ENCODE measurements around the gene GNAI3. TPM values are rescaled to one million over a fixed set of nuclear protein-coding genes. Genes with fewer than 3 reads are reported as not detected.
A peak's percentile ranks its signal among the peaks of the same experiment; 100 is the strongest.

Gene GNAI3
- total RNA-seq, 4 donors from 2014 or later, result 2.3 to 20.0 (median 5.8) TPM

DNA sequence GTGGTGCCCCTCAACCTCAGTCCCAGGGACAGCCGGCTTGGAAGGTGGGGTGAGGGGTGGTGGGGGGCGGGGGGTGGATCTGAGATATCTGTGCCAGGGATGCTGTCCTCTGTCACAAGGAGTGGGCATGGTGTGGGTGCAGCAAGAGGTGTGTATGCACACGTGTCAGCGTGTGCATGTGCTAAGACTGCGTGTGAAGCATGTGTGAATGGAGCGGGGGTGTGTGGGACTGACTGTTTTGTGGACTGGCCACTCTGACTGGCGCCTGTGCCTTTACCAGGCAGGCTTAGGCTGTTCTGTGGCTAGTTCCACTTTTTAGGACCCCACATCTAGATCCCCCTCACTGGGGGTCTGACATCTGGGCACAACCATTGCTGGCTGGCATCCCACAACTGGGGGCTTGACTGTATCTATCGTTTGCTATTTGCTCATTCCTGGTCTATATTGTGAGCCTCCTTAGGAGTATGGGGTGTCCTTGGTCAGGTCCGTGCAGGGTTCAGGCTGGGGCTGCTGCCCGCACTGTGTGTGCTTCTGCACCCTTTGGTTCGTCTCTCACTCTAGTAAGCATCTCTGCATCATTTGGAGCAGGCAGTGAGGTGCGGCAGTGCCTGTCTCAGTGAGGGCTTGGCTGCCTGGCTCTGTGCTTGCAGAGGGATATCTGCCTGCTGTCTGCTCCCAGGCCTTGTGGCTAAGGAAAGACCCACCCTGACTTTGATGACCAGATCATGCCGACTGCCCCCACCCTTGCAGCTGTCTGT lies 73.1 kb downstream of the GNAI3 start:
- TF ChIP-seq, protein P1, sequence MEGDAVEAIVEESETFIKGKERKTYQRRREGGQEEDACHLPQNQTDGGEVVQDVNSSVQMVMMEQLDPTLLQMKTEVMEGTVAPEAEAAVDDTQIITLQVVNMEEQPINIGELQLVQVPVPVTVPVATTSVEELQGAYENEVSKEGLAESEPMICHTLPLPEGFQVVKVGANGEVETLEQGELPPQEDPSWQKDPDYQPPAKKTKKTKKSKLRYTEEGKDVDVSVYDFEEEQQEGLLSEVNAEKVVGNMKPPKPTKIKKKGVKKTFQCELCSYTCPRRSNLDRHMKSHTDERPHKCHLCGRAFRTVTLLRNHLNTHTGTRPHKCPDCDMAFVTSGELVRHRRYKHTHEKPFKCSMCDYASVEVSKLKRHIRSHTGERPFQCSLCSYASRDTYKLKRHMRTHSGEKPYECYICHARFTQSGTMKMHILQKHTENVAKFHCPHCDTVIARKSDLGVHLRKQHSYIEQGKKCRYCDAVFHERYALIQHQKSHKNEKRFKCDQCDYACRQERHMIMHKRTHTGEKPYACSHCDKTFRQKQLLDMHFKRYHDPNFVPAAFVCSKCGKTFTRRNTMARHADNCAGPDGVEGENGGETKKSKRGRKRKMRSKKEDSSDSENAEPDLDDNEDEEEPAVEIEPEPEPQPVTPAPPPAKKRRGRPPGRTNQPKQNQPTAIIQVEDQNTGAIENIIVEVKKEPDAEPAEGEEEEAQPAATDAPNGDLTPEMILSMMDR (IDR thresholded peaks at IDR 0.05), result no peak
- no peak for TF ChIP-seq POLR2A (IDR thresholded peaks at IDR 0.05)

DNA sequence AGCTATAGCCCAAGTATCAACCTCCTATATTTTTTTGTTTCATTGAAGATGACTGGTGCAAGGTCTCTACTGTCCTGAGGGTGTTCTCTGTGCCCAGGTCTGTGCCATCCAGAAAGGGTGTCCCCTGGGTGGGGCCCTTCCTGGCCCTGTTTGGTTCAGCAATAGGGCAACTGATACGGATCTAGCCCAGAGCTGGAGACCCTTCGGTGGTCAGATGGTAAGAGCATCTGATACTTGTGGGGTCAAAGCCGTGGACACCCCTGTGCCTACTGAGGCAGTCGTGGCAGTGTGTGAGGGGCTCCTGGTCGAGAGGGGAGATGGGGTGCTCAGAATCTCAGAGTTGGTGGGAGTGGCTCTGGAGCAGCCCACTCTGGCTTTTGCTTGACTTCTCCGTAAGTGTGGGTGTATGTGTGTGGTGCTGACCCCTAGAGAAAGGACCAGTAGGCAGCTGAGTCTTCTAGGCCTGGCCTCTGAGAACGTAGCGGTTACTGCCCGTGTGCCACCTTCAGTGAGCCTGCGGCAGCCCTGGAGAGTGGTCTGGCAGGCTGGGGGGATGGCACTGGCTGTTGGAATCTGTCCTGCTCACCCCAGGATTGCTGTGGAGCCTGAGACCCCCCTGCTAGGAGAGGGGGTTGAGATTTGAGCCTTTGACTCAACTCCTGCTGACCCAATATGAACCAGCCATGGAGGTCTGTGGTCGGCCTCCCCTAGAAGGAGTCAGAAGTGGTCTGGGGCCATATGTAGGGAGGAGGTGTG lies 73.9 kb downstream of the GNAI3 start:
- H3K9me3 ChIP-seq, result no peaks in the 10 kb centered on the region
- H3K27me3 ChIP-seq, result no peaks in the 10 kb centered on the region
- H3K4me3 ChIP-seq, result no peak overlapping the region
- no peak for DNase-seq
- no peaks in the 10 kb centered on the region for H3K36me3 ChIP-seq
- H3K27ac ChIP-seq, result no peak overlapping the region
- peaks cover 0 to 4% of the 10 kb centered on the region in 2 donors for H3K4me1 ChIP-seq
- TF ChIP-seq POLR2A (IDR thresholded peaks at IDR 0.05), result no peak
- TF ChIP-seq, protein P1 (IDR thresholded peaks at IDR 0.05), result no peak
- intact Hi-C loops (cut with DNase I; ENCODE audit: low total_unique reads), result no loop called here

More for the DNA sequence above, 73.1 kb downstream of the GNAI3 start:
- Histone ChIP-seq H3K27me3 (no peaks in the 10 kb centered on the region), H3K36me3 (no peaks in the 10 kb centered on the region), H3K9me3 (no peaks in the 10 kb centered on the region), H3K4me3 (peak overlapping the region; percentile 49 to 66), H3K27ac (peak overlapping the region; percentile 84 to 87), H3K4me1 (peaks cover 0 to 4% of the 10 kb centered on the region in 2 donors)
- intact Hi-C loops (cut with DNase I; ENCODE audit: low total_unique reads), result no loop called here
- peak in 1 of 2 donors; percentile 17 for DNase-seq

DNA sequence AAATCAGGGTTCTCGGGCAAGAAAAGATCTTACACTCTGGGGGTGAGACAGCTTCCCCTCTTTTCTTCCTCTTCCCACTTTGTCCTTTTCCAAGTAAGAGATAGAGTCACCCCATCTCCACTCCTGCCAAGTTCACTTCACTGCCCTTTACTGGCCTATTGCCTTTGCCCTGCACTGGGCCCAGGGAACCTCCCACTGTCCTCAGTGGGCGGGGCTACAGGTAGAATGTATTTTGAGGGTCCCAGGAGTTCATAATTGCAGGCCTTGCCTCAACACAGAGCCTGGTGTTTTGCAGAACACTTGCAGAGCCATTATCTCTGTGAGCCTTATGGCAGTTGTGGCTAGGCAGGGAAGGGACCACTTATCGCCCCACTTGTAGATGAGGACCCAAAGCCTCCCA lies 74.5 kb downstream of the GNAI3 start:
- intact Hi-C loops (cut with DNase I; ENCODE audit: low total_unique reads), result no loop called here
- no peaks in the 10 kb centered on the region for H3K27me3 ChIP-seq
- no peak overlapping the region for H3K27ac ChIP-seq
- H3K4me1 ChIP-seq, result peaks cover 0 to 4% of the 10 kb centered on the region in 2 donors
- no peaks in the 10 kb centered on the region for H3K9me3 ChIP-seq
- H3K36me3 ChIP-seq, result no peaks in the 10 kb centered on the region
- TF ChIP-seq, protein P1 (IDR thresholded peaks at IDR 0.05), result no peak
- TF ChIP-seq POLR2A (IDR thresholded peaks at IDR 0.05), result no peak
- H3K4me3 ChIP-seq, result no peak overlapping the region
- no peak for DNase-seq

DNA sequence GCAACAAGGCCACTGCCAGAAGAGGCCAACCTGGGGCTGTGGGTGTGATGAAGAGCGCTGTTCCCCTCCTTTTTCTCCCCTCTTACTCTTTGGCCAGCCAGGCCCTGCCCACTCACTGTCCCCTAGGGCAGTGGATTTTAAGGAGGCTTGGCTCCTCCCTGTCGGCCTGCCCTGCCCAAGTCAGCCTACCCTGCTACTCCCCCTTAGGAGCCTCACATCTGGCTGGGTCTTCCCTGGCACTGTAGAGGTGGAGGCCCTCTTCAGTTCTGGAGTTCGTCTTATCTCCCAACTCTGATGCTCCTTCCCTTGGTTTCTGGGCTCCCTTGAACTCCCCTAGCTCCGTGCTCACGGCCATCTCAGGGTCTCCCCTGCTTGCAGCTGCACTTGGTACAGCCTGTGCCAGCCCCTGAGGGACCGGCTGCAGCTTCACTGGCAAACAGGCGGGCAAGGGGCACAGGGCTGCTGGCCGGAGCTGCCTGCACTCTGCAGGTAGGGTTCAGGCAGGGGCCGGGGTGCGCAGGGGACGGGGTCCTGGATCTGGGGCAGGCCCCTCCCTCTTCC lies 75.3 kb downstream of the GNAI3 start:
- peak overlapping the region in 1 of 2 donors; percentile 31 for H3K27ac ChIP-seq
- H3K4me3 ChIP-seq, result no peak overlapping the region
- H3K36me3 ChIP-seq, result no peaks in the 10 kb centered on the region
- peaks cover 0 to 4% of the 10 kb centered on the region in 2 donors for H3K4me1 ChIP-seq
- H3K27me3 ChIP-seq, result no peaks in the 10 kb centered on the region
- DNase-seq, result peak in 1 of 2 donors; percentile 31
- TF ChIP-seq, protein P1 (IDR thresholded peaks at IDR 0.05), result no peak
- no peak for TF ChIP-seq POLR2A (IDR thresholded peaks at IDR 0.05)
- intact Hi-C loops (cut with DNase I; ENCODE audit: low total_unique reads), result no loop called here
- no peaks in the 10 kb centered on the region for H3K9me3 ChIP-seq
